Measurements from ENCODE around the gene SPOP. TPM values are rescaled to one million over a fixed set of nuclear protein-coding genes. Genes with fewer than 3 reads are reported as not detected.
"Not testable (repeated sequence)": the region's sequence is repeated elsewhere in the genome, so short reads cannot be mapped to it uniquely, and the experiment has no call there.

The SPOP gene
- total and polyA plus RNA-seq, 9 donors = 44.5 to 87.3 (median 75.4) TPM

DNA sequence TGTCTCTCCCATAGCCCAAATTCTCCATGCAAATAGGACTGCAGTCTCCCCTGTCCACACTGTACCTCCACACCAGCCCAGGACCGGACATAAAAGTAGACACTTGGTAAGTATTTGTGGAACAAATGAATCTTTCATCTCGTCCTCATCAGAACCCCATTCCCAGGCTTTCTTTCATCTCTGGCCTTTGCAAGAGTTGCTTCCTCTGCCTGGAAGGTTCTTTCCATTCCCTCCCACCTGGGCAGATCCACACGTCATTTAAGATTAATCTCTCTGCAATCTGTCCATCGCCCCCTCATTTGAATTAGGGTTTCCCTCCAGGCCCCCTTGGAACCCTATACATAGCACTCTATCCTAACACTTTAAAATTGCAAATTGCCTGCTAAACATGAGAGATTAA is 106.1 kb downstream of the SPOP start:
- Histone ChIP-seq H3K4me1 (ENCODE audit: insufficient read depth) (peaks cover 4% of the 10 kb centered on the region), H3K36me3 (no peaks in the 10 kb centered on the region), H3K9me3 (no peaks in the 10 kb centered on the region), H3K27me3 (no peaks in the 10 kb centered on the region), H3K4me3 (no peak overlapping the region), H3K27ac (no peak overlapping the region)
- DNase-seq = no peak
- no peak for TF ChIP-seq EP300 (IDR thresholded peaks at IDR 0.05)
- TF ChIP-seq CTCF (IDR thresholded peaks at IDR 0.05) = no peak
- intact Hi-C loops (cut with DNase I) = loop anchor here (2.0 to 10.0 kb wide), 4 partner anchors 121 to 283 kb away; no protein-coding TSS in a partner anchor
- 29 to 36% (median 30%) methylated on average over 4 of the region's 4 CpGs for WGBS, 3 donors

GRCh38 chr17:49571283-49571682 is 106.6 kb downstream of the SPOP start:
- intact Hi-C loops (cut with DNase I) = loop anchor here (2.0 to 10.0 kb wide), 4 partner anchors 122 to 284 kb away; no protein-coding TSS in a partner anchor
- no peaks in the 10 kb centered on the region for H3K36me3 ChIP-seq
- H3K27me3 ChIP-seq = no peaks in the 10 kb centered on the region
- H3K4me3 ChIP-seq = no peak overlapping the region
- TF ChIP-seq CTCF (IDR thresholded peaks at IDR 0.05) (no peak), EP300 (IDR thresholded peaks at IDR 0.05) (no peak), POLR2A (IDR thresholded peaks at IDR 0.05) (no peak)
- peaks cover 4% of the 10 kb centered on the region for H3K4me1 ChIP-seq (ENCODE audit: insufficient read depth)
- no peak overlapping the region for H3K27ac ChIP-seq
- H3K9me3 ChIP-seq = no peaks in the 10 kb centered on the region
- peak in 1 of 5 donors; percentile 28 for DNase-seq
- 43 to 54% (median 45%) methylated on average over 6 of the region's 6 CpGs for WGBS, 3 donors

DNA sequence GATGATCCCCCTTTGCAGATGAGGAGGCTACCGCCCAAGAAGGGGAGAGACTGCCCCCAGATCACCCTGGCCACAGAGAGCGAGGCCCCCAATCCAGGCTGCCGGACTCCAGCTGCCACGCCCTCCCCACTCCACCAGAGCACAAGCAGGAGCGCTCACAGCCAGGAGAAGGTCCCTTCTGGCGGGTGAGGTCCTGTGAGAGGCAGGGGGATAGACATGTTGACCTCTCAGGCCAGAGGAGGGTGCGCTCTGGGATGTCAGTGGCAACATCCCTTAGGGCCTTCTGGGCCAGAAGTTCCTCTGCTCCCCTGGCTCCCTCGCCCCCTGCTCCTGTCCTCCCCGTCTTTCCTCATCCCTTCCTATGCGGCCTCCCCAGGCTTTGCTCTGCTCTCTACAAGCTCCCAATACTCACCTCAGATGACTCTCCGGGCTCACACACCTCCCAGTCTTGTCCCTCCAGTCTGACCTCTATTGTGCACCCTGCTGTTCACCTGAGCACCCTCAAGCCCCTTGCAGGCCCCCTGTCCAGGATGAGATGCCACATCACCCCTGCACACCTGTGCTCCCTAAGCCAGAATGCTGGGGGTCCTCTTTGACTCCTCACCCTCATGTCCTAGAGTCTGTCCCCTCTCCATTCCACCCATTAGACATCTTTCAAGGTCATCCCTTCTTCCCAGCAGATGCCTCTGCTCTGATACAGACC is 107.2 kb downstream of the SPOP start:
- H3K27ac ChIP-seq = peak overlapping the region in 1 of 2 donors; percentile 50
- H3K4me1 ChIP-seq (ENCODE audit: insufficient read depth) = peaks cover 5% of the 10 kb centered on the region
- intact Hi-C loops (cut with DNase I) = loop anchor here (2.0 to 10.0 kb wide), 4 partner anchors 122 to 284 kb away; no protein-coding TSS in a partner anchor

DNA sequence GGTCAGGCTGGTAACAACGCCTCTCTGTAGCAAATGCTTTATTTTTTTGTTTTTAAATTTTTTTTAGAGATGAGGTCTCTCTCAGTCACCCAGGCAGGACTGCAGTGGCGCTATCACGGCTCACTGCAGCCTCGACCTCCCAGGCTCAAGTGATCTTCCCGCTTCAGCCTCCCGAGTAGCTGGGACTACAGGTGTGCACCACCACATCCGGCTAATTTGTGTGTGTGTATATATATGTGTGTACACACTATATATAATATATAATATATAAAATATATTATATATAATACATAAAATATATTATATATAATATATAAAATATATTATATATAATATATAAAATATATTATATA is 109.2 kb downstream of the SPOP start:
- WGBS, 3 donors = 68 to 77% (median 76%) methylated on average over 7 of the region's 7 CpGs
- not testable (repeated sequence) for H3K27ac ChIP-seq; H3K4me3 ChIP-seq; H3K9me3 ChIP-seq; H3K36me3 ChIP-seq; H3K4me1 ChIP-seq (ENCODE audit: insufficient read depth); H3K27me3 ChIP-seq
- DNase-seq = peak in 1 of 5 donors; percentile 40
- intact Hi-C loops (cut with DNase I) = loop anchor here in 3 of 4 donors (2.0 to 10.0 kb wide), 4 partner anchors 126 to 429 kb away; partner anchors contain the start of gene DLX3 (in 2 of the 3)

More for the DNA sequence above, 107.2 kb downstream of the SPOP start:
- 55 to 63% (median 59%) methylated on average over 11 of the region's 11 CpGs for WGBS, 3 donors
- no peaks in the 10 kb centered on the region for H3K36me3 ChIP-seq
- DNase-seq = no peak
- no peaks in the 10 kb centered on the region for H3K9me3 ChIP-seq
- H3K4me3 ChIP-seq = no peak overlapping the region
- no peak for TF ChIP-seq CTCF (IDR thresholded peaks at IDR 0.05)
- TF ChIP-seq POLR2A (IDR thresholded peaks at IDR 0.05) = no peak
- TF ChIP-seq EP300 (IDR thresholded peaks at IDR 0.05) = no peak
- no peaks in the 10 kb centered on the region for H3K27me3 ChIP-seq

Measured in ovary (tissue), 9 donors.